HG03103 (cell line): ENCODE measurements around the gene BCKDHB.
"Not testable (repeated sequence)": the region's sequence is repeated elsewhere in the genome, so short reads cannot be mapped to it uniquely, and the experiment has no call there.

Source experiments
- ATAC-seq: cut with Tn5 transposase; IDR thresholded peaks from one replicate; pipeline ENCODE4 v1.9.1; 2021; ENCODE audit warnings: low read depth; ENCODE audit not compliant: unreplicated experiment

Gene BCKDHB

DNA sequence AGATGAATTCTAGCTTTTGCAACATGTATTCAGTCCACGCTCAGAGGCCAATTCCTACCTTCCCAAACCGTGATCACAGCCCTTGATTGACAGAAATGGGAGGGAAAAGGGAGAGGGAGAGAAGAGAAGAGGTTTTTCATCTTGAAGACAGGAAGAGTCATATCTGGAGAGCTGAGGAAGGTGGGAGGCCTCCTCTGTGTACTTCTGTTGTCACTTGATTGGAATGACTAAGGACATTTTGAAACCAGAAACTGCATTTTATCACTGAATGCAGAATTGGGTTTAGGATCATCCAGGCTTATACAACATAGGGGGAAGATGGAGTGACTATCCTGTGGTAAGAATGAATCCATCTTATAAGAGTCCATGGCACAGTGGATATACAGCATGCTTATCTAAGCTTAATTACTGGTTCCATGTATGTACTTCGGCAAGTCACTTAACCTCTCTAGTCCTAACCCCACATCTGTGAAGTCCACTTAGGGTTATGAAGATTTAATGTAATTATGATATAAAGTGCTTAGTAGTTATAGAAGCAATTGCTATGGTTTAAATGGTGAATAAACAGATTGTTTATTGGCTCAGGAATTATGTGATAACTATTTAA, 144.0 kb downstream of the BCKDHB start:
- no peak for ATAC-seq

GRCh38 chr6:80251321-80251720, 144.8 kb downstream of the BCKDHB start:
- no peak for ATAC-seq

- no peak for ATAC-seq
These were observed 148.2 kb downstream of the BCKDHB start for GRCh38 chr6:80254716-80255115.

DNA sequence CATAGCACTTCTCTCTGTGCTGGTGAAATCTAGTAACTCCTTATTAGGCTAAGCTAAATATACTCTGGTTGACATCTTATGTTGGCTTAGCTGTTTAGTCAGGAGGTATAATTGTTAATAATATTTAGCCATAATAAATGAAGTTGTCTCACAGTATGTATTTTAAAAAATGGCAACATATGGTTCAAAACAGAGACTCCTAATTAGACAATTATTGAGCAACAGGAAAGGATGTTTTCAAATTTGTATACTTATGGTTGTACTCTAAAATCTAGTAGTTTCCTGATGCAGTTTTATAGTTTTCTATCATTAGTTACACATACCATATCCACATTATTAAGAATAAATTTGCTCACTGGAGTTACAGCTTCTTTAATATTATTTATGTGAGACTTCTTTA, 150.2 kb downstream of the BCKDHB start:
- ATAC-seq, result no peak

DNA sequence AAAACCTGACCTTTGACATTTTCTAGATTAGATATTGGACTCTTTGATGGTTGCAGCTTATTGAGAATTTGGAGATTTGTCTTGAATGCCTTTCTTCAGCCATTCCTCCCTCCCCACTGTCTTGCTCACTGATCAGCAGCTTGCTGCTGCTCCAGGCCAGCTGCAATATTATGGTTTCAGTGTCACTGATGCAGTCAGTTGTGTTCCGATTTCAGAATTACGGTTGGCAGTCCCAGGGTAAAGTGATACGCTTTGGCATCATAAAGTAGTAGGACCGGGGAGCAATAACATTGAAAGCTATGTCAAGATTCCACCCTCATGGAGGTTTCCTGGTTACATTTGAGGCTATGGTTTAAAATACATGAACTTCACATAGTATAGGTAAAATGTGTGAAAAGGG, 152.6 kb downstream of the BCKDHB start:
- no peak for ATAC-seq

DNA sequence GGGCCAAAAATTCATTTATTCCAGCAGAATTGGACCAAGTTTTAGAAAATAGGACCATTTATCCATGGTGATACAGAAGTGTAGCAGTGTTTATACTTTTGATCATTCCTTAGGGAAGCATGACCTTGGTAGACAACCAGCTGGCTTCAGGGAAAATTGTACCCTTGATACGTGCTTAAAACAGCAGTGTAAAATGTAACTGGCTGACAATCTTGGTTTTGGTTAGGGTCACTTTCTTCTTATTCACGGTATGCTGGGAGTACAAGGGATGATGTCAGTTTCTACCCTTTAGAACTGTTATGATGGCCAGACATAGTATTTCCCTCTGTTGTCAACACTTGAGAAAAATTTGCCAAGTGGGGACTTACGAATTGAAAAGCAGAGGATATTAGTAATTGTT, 157.1 kb downstream of the BCKDHB start:
- ATAC-seq, result no peak

- no peak for ATAC-seq
These were observed 162.6 kb downstream of the BCKDHB start for GRCh38 chr6:80268865-80269730.

DNA sequence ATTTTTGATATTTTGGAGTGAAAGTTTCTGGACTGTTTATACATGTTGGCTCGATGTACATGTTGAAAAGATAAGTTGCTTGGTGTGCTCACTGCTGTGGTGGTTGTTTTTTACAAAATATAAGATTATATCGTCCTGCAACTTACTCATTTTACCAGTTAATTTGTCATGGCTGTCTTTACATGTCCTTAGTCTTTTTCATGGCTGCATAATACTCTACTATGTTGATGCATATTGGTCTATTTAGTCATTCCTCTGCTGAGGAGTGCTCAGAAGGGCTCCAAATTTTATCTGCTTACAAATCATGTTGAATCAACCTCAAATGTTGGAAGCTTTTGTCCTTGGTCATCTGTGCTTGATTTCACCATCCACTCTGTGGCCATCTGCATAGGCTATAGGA, 164.6 kb downstream of the BCKDHB start:
- no peak for ATAC-seq

DNA sequence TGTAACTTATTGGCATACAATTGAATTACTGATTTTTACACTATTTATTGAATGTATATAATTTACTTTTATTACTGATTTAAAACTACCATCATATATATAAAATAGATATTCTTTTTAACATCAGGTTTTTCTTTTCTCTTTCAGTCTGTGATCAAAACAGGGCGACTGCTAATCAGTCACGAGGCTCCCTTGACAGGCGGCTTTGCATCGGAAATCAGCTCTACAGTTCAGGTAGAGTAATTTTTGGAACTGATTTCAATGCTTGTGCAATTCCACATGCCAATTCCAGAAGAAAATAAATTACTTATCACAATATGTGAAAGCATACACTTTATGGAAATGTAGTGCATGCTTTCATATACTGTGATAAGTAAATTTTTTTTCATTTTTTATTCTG, 166.5 kb downstream of the BCKDHB start:
- ATAC-seq, result no peak

- ATAC-seq, result no peak
These were observed 170.4 kb downstream of the BCKDHB start for GRCh38 chr6:80276861-80277260.

- ATAC-seq, result no peak
These were observed 171.0 kb downstream of the BCKDHB start for GRCh38 chr6:80277501-80277900.

- no peak for ATAC-seq
These were observed 174.0 kb downstream of the BCKDHB start for GRCh38 chr6:80280262-80281010.

- no peak for ATAC-seq
These were observed 176.6 kb downstream of the BCKDHB start for GRCh38 chr6:80282913-80283554.

DNA sequence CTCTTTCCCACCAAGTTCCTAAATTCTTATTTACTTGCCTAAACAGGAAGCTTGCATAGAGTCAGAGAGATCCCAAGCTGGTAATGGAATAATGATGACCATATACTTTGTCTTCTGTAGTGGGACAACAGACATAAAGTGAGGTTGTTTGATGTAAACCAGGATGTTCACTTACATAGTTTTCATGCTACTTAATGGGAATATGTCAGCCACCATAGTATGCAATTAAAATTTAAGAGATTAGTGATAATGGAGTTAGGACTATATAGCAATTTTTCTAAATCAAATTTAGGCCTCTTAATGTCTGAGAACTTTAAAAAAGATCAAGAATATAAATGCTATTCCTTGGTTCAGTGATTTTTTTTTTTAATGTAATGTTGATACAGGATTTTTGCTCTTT, 180.6 kb downstream of the BCKDHB start:
- no peak for ATAC-seq

- ATAC-seq, result no peak
These were observed 181.1 kb downstream of the BCKDHB start for GRCh38 chr6:80287607-80288006.

- no peak for ATAC-seq
These were observed 183.3 kb downstream of the BCKDHB start for GRCh38 chr6:80289727-80290126.

- not testable (repeated sequence) for ATAC-seq
These were observed 188.1 kb downstream of the BCKDHB start for GRCh38 chr6:80294531-80294930.

DNA sequence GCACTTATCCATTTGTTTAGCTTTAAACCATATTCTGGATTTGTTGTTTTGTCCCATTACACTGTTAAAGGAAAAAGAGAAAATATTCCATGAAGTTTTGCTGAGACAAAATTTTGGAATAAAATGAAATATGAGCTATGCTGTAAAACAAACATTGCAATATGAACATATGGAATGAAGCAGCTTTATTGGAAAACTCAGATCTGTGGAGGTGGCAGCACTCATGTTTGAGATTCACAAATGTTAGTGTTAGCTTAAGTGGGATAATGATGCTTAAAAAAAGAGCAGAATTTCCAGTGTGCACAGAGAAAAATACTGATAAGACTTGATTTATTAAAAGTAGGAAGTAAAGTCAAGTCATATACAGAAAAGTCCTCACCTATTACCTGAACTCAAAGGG, 196.2 kb downstream of the BCKDHB start:
- no peak for ATAC-seq

DNA sequence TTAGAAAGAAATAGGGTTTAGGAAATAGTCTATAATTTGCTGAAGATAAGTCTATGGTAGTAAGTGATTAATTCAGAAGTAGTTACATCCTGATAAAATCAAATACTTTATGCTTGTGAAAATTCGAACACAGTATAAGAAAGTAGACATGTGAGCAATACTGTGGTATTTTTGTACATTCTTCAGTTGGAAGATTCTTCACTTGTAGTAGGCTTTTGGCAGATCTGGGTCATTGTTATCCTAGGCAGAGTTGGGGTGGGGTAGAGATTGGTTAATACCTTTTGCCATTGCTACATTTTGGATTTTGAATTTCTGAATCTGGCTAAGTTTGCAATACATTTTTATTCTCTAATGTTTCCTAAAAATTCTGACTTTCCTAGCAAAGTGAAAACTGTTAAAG, 197.5 kb downstream of the BCKDHB start:
- no peak for ATAC-seq

- no peak for ATAC-seq
These were observed 208.1 kb downstream of the BCKDHB start for GRCh38 chr6:80314531-80314930.

GRCh38 chr6:80316686-80317231, 210.3 kb downstream of the BCKDHB start:
- no peak for ATAC-seq
